Activated naive CD4-positive, alpha-beta T cell treated with anti-CD3 and anti-CD28 coated beads for 36 hours (primary cell): ENCODE data around the gene C1QTNF8. TPM values are rescaled to one million over a fixed set of nuclear protein-coding genes. Genes with fewer than 3 reads are reported as not detected.

Experiments
- CTCF ChIA-PET: fragments of 350-600 bp; sonication (Branson Sonifier 250); formaldehyde crosslinking; loops from one replicate; lab custom pipeline; 2021; ENCODE audit warnings: antibody characterized with exemption; lab: Charles Lee
- DNase-seq: peaks from one replicate; pipeline ENCODE4 v3.0.0-alpha.2; 2020
- H3K27ac Mint-ChIP-seq: one replicate; pipeline ENCODE4 v1.8.0; 2021; ENCODE audit warnings: mild to moderate bottlenecking, mixed read lengths
- H3K27me3 Mint-ChIP-seq: one replicate; pipeline ENCODE4 v1.8.0; 2021; ENCODE audit warnings: low read depth, mixed read lengths
- H3K36me3 Mint-ChIP-seq: one replicate; pipeline ENCODE4 v1.8.0; 2021; ENCODE audit warnings: low read depth, mixed read lengths
- H3K4me1 Mint-ChIP-seq: one replicate; pipeline ENCODE4 v1.8.0; 2021; ENCODE audit warnings: low read depth, mixed read lengths
- H3K4me3 Mint-ChIP-seq: one replicate; pipeline ENCODE4 v1.8.0; 2021; ENCODE audit warnings: mild to moderate bottlenecking, moderate library complexity, mixed read lengths
- H3K9me3 Mint-ChIP-seq: one replicate; pipeline ENCODE4 v1.8.0; 2021; ENCODE audit warnings: mixed read lengths
- intact Hi-C: fragments of 100-400 bp; cut with micrococcal nuclease; formaldehyde crosslinking; loops from one replicate; pipeline ENCODE4 v1.15.1; 2023
- total RNA-seq, 2 experiments: library from RNA; stranded (reverse); gene quantifications; one replicate each; pipeline ENCODE4 v1.2.3, GENCODE V29; 2021

The C1QTNF8 gene
- total RNA-seq, 2 experiments from 2014 or later: not detected

GRCh38 chr16:1124291-1124690 is 28.2 kb upstream of the C1QTNF8 start:
- intact Hi-C loops: no loop called here
- no peaks in the 10 kb centered on the region for H3K4me1 Mint-ChIP-seq
- CTCF ChIA-PET: no interaction called here
- H3K36me3 Mint-ChIP-seq: no peaks in the 10 kb centered on the region
- no peak for DNase-seq
- no peak overlapping the region for H3K27ac Mint-ChIP-seq
- H3K27me3 Mint-ChIP-seq: no peaks in the 10 kb centered on the region
- H3K9me3 Mint-ChIP-seq: no peaks in the 10 kb centered on the region
- no peak overlapping the region for H3K4me3 Mint-ChIP-seq

GRCh38 chr16:1123525-1124230 is 27.6 kb upstream of the C1QTNF8 start:
- Mint-ChIP-seq H3K27ac (no peak overlapping the region), H3K27me3 (no peaks in the 10 kb centered on the region), H3K9me3 (no peaks in the 10 kb centered on the region), H3K4me3 (no peak overlapping the region), H3K36me3 (no peaks in the 10 kb centered on the region), H3K4me1 (no peaks in the 10 kb centered on the region)
- intact Hi-C loops: no loop called here
- CTCF ChIA-PET: no interaction called here
- DNase-seq: no peak

DNA sequence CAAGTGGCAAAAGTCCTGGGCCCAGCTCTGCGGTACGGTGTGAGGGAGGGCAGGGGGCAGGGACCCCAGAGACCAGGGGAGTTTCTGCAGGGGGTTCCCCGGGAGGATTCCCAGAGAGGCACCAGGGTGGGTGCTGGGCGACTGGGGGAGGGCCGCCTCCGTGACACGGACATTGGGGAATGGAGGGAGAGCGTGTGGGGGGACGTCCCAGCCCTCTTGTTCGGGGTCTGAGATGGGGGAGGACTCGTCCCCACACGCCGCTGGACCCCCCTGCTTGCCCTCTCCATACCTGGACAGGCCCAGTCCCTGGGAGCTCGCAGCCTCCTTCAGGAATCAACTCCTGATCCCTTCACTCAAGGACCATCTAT is 26.3 kb upstream of the C1QTNF8 start:
- Mint-ChIP-seq H3K36me3 (no peaks in the 10 kb centered on the region), H3K4me1 (no peaks in the 10 kb centered on the region), H3K9me3 (no peaks in the 10 kb centered on the region), H3K4me3 (no peak overlapping the region), H3K27me3 (no peaks in the 10 kb centered on the region), H3K27ac (no peak overlapping the region)
- intact Hi-C loops: no loop called here
- CTCF ChIA-PET: interaction anchor here (0.5 kb wide), 1 partner anchor 27 kb away, joined by 3 read pairs; no protein-coding TSS in a partner anchor
- no peak for DNase-seq

DNA sequence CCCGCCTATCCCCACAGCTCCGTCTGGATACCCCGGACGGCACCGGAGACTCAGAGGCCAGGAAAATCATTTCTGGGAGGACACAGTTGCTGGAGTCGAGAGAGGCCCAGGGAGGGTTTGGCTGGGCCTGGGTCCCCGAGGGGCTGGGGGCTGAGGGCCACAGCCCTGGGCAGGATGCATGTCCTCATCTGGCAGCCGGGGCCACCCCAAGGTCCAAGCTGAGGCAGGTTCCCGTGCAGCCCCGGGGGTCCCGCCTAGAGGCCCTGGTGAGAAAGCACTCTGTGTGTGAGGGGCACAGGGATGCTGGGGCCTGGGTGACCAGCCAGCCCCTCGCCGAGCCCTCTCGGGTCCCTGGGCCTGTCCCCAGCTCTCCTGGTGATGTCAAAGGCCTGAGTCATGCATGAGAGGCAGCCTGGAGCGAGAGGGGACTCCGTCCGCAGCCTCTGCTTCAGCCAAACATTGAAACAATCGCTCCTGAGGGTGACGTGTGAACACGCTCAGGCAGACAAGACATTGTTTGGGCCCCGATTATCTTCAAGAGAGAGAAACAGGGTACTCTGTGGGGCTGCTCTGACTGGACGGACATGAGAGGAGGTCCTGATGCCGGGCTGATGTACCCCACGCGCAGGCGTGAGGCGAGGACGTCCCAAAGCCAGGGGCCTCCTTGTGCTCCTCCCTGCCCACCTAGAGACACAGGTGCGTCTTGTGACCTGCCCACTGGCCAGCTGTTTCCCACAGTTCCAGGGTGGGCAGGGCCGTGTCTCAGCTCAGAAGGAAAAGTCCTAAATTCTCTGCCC is 25.8 kb upstream of the C1QTNF8 start:
- no peak overlapping the region for H3K27ac Mint-ChIP-seq
- H3K4me3 Mint-ChIP-seq: no peak overlapping the region
- CTCF ChIA-PET: interaction anchor here (0.5 to 0.6 kb wide), 3 partner anchors 28 to 791 kb away, joined by 3 read pairs; no protein-coding TSS in a partner anchor
- intact Hi-C loops: no loop called here
- no peaks in the 10 kb centered on the region for H3K9me3 Mint-ChIP-seq
- no peaks in the 10 kb centered on the region for H3K36me3 Mint-ChIP-seq
- no peaks in the 10 kb centered on the region for H3K27me3 Mint-ChIP-seq
- H3K4me1 Mint-ChIP-seq: no peaks in the 10 kb centered on the region
- DNase-seq: no peak

GRCh38 chr16:1121009-1121408 is 25.0 kb upstream of the C1QTNF8 start:
- H3K27me3 Mint-ChIP-seq: no peaks in the 10 kb centered on the region
- no peak overlapping the region for H3K27ac Mint-ChIP-seq
- no peak overlapping the region for H3K4me3 Mint-ChIP-seq
- intact Hi-C loops: no loop called here
- CTCF ChIA-PET: no interaction called here
- no peaks in the 10 kb centered on the region for H3K4me1 Mint-ChIP-seq
- DNase-seq: no peak
- no peaks in the 10 kb centered on the region for H3K36me3 Mint-ChIP-seq
- H3K9me3 Mint-ChIP-seq: no peaks in the 10 kb centered on the region

DNA sequence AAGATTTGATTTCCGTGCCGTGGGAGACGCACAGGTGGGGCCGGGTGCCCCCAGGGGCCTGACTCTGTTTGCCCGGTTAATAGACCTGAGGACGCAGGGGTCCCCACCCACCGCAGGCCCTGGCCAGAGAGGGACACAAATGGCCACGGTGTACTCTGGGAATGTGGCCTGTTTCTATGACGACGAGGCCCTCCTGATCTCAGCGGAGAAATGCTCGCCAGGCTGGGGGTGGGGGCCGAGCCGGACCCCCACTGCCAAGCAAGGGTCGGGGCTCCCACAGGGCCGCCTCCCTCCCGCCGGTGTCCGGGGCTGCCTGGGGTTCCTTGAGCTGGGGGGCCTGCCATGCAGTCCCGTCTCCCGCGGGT is 24.5 kb upstream of the C1QTNF8 start:
- no peaks in the 10 kb centered on the region for H3K9me3 Mint-ChIP-seq
- H3K36me3 Mint-ChIP-seq: no peaks in the 10 kb centered on the region
- no peak for DNase-seq
- H3K27ac Mint-ChIP-seq: no peak overlapping the region
- intact Hi-C loops: no loop called here
- H3K4me3 Mint-ChIP-seq: no peak overlapping the region
- CTCF ChIA-PET: no interaction called here
- H3K27me3 Mint-ChIP-seq: no peaks in the 10 kb centered on the region
- no peaks in the 10 kb centered on the region for H3K4me1 Mint-ChIP-seq

GRCh38 chr16:1119766-1120576 is 23.9 kb upstream of the C1QTNF8 start:
- DNase-seq: no peak
- intact Hi-C loops: no loop called here
- Mint-ChIP-seq H3K27me3 (no peaks in the 10 kb centered on the region), H3K27ac (no peak overlapping the region), H3K9me3 (no peaks in the 10 kb centered on the region), H3K4me1 (no peaks in the 10 kb centered on the region), H3K36me3 (no peaks in the 10 kb centered on the region), H3K4me3 (no peak overlapping the region)
- CTCF ChIA-PET: no interaction called here

DNA sequence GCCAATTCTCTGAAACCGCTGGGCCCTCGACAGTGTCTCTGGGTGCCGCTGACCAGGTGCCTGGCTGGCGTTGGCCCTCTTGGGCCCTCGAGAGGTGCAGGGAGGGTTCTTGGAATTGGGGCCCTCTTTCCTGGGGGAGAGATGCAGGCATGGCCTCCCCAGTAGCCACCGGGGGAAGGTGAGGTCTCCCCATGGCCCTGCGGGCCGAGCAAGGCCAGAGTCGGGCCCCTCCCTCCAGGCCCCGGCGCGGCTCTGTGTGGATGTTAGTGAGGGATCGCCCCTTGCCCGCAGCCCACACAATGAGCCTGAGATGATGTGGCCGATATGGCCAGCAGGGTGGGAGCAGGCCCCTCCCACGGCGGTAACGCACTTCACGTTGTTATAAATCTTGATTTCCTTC is 23.1 kb upstream of the C1QTNF8 start:
- Mint-ChIP-seq H3K4me3 (no peak overlapping the region), H3K36me3 (no peaks in the 10 kb centered on the region), H3K9me3 (no peaks in the 10 kb centered on the region), H3K4me1 (no peaks in the 10 kb centered on the region), H3K27ac (no peak overlapping the region), H3K27me3 (no peaks in the 10 kb centered on the region)
- CTCF ChIA-PET: no interaction called here
- intact Hi-C loops: no loop called here
- no peak for DNase-seq

DNA sequence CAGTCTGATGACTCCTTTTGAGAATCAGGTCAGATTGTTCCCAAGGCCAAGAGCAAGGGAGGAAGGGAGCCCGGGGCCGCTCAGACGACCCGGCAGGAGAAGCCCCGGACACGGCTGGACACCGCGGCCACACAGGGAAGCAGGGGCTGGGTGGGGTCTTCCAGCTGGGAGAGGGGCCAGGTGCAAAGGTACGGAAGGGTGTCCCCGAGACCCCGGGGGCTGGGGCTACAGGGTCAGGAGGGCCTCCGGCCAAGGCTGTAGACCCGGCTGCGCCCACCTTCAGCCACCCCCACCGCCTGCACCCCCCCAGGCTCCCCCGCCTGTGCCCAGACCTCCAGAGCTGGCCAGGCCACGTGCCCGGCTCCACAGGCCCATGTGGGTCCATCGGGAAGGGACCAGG is 21.9 kb upstream of the C1QTNF8 start:
- CTCF ChIA-PET: no interaction called here
- H3K27me3 Mint-ChIP-seq: no peaks in the 10 kb centered on the region
- no peaks in the 10 kb centered on the region for H3K36me3 Mint-ChIP-seq
- DNase-seq: no peak
- H3K27ac Mint-ChIP-seq: no peak overlapping the region
- H3K4me3 Mint-ChIP-seq: no peak overlapping the region
- no peaks in the 10 kb centered on the region for H3K9me3 Mint-ChIP-seq
- H3K4me1 Mint-ChIP-seq: no peaks in the 10 kb centered on the region
- intact Hi-C loops: no loop called here

DNA sequence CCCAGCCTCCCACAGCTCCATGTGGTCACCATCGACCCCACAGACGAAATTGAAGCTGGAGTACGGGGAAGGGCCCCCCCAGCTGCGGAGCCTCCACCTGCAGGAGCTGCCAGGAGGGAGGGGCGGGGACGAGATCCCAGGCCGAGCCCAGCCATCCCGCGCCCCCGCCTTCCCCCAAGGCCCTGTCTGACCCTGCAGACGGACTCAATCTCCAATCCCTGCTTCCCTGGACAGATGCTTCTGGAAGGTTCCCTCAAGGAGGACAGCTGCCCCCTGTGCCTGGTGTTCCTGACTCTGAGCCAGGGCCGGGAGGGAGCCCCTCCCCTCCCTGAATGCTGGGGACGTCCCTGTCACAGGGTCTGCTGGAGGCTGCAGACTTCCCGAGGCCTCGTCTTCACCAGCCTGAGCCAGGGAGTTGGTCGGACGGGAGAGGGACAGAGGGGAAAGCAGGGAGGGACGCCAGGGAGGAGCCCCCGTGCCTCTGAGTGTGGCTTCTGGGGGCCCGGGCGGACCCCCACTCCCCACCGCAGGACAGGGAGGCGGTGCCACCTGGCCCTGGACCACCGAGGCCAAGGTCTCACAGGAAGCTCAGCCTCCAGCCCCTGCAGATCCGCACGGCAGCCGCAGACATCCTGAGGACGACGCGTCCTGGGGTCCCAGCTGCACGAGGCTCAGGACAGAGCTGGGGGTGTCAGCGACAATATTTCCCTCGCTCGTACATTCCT is 21.3 kb upstream of the C1QTNF8 start:
- CTCF ChIA-PET: no interaction called here
- Mint-ChIP-seq H3K27me3 (no peaks in the 10 kb centered on the region), H3K4me1 (no peaks in the 10 kb centered on the region), H3K9me3 (no peaks in the 10 kb centered on the region), H3K27ac (no peak overlapping the region), H3K36me3 (no peaks in the 10 kb centered on the region), H3K4me3 (no peak overlapping the region)
- no peak for DNase-seq
- intact Hi-C loops: no loop called here

DNA sequence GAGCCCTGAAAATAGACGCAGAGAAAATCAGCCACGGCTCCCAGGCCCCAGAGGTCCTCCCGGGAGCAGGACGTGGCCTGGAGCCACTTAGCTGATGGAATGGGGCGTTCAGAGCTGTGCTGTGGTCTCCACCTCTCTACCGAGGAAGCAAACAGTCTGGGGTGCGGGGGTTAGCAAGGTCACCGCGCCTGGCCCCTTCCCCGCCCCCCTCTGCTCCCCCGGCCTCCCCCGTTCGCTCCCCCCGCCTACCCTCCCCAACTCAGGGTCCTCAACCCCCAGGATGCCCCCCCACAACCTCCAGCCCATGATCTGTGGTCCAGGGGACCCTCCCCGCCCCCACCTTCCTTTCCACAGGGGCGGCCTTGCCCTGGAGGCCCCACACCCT is 20.6 kb upstream of the C1QTNF8 start:
- H3K36me3 Mint-ChIP-seq: no peaks in the 10 kb centered on the region
- no peak overlapping the region for H3K4me3 Mint-ChIP-seq
- H3K27ac Mint-ChIP-seq: no peak overlapping the region
- CTCF ChIA-PET: no interaction called here
- H3K9me3 Mint-ChIP-seq: no peaks in the 10 kb centered on the region
- no peaks in the 10 kb centered on the region for H3K4me1 Mint-ChIP-seq
- no peaks in the 10 kb centered on the region for H3K27me3 Mint-ChIP-seq
- intact Hi-C loops: no loop called here
- no peak for DNase-seq

- Mint-ChIP-seq H3K4me1 (no peaks in the 10 kb centered on the region), H3K36me3 (no peaks in the 10 kb centered on the region), H3K9me3 (no peaks in the 10 kb centered on the region), H3K27ac (no peak overlapping the region), H3K4me3 (no peak overlapping the region), H3K27me3 (peaks cover 3% of the 10 kb centered on the region)
- no peak for DNase-seq
- intact Hi-C loops: no loop called here
- CTCF ChIA-PET: no interaction called here
Observed at GRCh38 chr16:1113889-1114526, 18.0 kb upstream of the C1QTNF8 start.
